Measurements from ENCODE around the gene NTN1. TPM values are rescaled to one million over a fixed set of nuclear protein-coding genes. Genes with fewer than 3 reads are reported as not detected.

The NTN1 gene
- total RNA-seq, 1 experiment from 2014 or later = 14.5 TPM

- no peak overlapping the region for H3K27ac ChIP-seq (ENCODE audit: low read length)
- no peaks in the 10 kb centered on the region for H3K9me3 ChIP-seq (ENCODE audit: control insufficient read depth, insufficient read depth, low read depth, low read length)
- ATAC-seq (no peak), DNase-seq (ENCODE audit: low read depth, low spot score) (no peak)
- H3K27me3 ChIP-seq (ENCODE audit: control insufficient read depth, insufficient read depth, low read length) = no peaks in the 10 kb centered on the region
- no peak overlapping the region for H3K4me3 ChIP-seq (ENCODE audit: low read depth in 2 of 2, low read length in 2 of 2)
- ChIA-PET CTCF (interaction anchor here (0.6 kb wide), 1 partner anchor 399 kb away, joined by 3 read pairs; no protein-coding TSS in a partner anchor), POLR2A (no interaction called here)
- TF ChIP-seq CTCF (IDR thresholded peaks at IDR 0.05) (no peak), REST (IDR thresholded peaks at IDR 0.05; ENCODE audit: insufficient read depth in 1 of 2, low read depth in 2 of 2, low read length in 1 of 2) (no peak), TCF7L2 (IDR thresholded peaks at IDR 0.05; ENCODE audit: low read depth, low read length) (no peak), SIN3A (IDR thresholded peaks at IDR 0.05; ENCODE audit: borderline replicate concordance, insufficient read depth, low read depth, low read length) (no peak), POLR2AphosphoS5 (IDR thresholded peaks at IDR 0.05; ENCODE audit: low read depth, low read length) (no peak)
- in situ Hi-C loops (cut with HindIII; ENCODE audit: low pct_unique_long_range_greater_than_20kb, low sequenced_read_pairs) (no loop called here), intact Hi-C loops (cut with micrococcal nuclease; ENCODE audit: unreplicated experiment) (no loop called here)
- no peaks in the 10 kb centered on the region for H3K4me1 ChIP-seq (ENCODE audit: control insufficient read depth, insufficient read depth, low read length)
- H3K36me3 ChIP-seq (ENCODE audit: control insufficient read depth, insufficient read depth, low read length) = no peaks in the 10 kb centered on the region
- no TSS peak for BruUV-seq (replicated peaks)
Observed at GRCh38 chr17:9181640-9182039, 160.3 kb downstream of the NTN1 start.

GRCh38 chr17:9183306-9183705 lies 162.0 kb downstream of the NTN1 start:
- Histone ChIP-seq H3K27me3 (ENCODE audit: control insufficient read depth, insufficient read depth, low read length) (no peaks in the 10 kb centered on the region), H3K36me3 (ENCODE audit: control insufficient read depth, insufficient read depth, low read length) (no peaks in the 10 kb centered on the region), H3K4me1 (ENCODE audit: control insufficient read depth, insufficient read depth, low read length) (no peaks in the 10 kb centered on the region), H3K9me3 (ENCODE audit: control insufficient read depth, insufficient read depth, low read depth, low read length) (no peaks in the 10 kb centered on the region), H3K27ac (ENCODE audit: low read length) (no peak overlapping the region), H3K4me3 (ENCODE audit: low read depth in 2 of 2, low read length in 2 of 2) (no peak overlapping the region)
- in situ Hi-C loops (cut with HindIII; ENCODE audit: low pct_unique_long_range_greater_than_20kb, low sequenced_read_pairs) = no loop called here
- no peak for TF ChIP-seq POLR2AphosphoS5 (IDR thresholded peaks at IDR 0.05; ENCODE audit: low read depth, low read length)
- DNase-seq (ENCODE audit: low read depth, low spot score) = no peak
- CTCF ChIA-PET = no interaction called here
- intact Hi-C loops (cut with micrococcal nuclease; ENCODE audit: unreplicated experiment) = no loop called here
- POLR2A ChIA-PET = no interaction called here
- no peak for ATAC-seq
- no TSS peak for BruUV-seq (replicated peaks)

- no peak overlapping the region for H3K27ac ChIP-seq (ENCODE audit: low read length)
- no peaks in the 10 kb centered on the region for H3K4me1 ChIP-seq (ENCODE audit: control insufficient read depth, insufficient read depth, low read length)
- H3K9me3 ChIP-seq (ENCODE audit: control insufficient read depth, insufficient read depth, low read depth, low read length) = no peaks in the 10 kb centered on the region
- no peak for ATAC-seq
- H3K27me3 ChIP-seq (ENCODE audit: control insufficient read depth, insufficient read depth, low read length) = no peaks in the 10 kb centered on the region
- no peaks in the 10 kb centered on the region for H3K36me3 ChIP-seq (ENCODE audit: control insufficient read depth, insufficient read depth, low read length)
- CTCF ChIA-PET = no interaction called here
- BruUV-seq (replicated peaks) = no TSS peak
- DNase-seq (ENCODE audit: low read depth, low spot score) = no peak
- H3K4me3 ChIP-seq (ENCODE audit: low read depth in 2 of 2, low read length in 2 of 2) = no peak overlapping the region
- POLR2A ChIA-PET = no interaction called here
- intact Hi-C loops (cut with micrococcal nuclease; ENCODE audit: unreplicated experiment) = no loop called here
- no peak for TF ChIP-seq REST (IDR thresholded peaks at IDR 0.05; ENCODE audit: insufficient read depth in 1 of 2, low read depth in 2 of 2, low read length in 1 of 2)
- no peak for TF ChIP-seq SIN3A (IDR thresholded peaks at IDR 0.05; ENCODE audit: borderline replicate concordance, insufficient read depth, low read depth, low read length)
- no peak for TF ChIP-seq CTCF (IDR thresholded peaks at IDR 0.05)
- TF ChIP-seq POLR2AphosphoS5 (IDR thresholded peaks at IDR 0.05; ENCODE audit: low read depth, low read length) = no peak
- TF ChIP-seq TCF7L2 (IDR thresholded peaks at IDR 0.05; ENCODE audit: low read depth, low read length) = no peak
- in situ Hi-C loops (cut with HindIII; ENCODE audit: low pct_unique_long_range_greater_than_20kb, low sequenced_read_pairs) = no loop called here
Observed at GRCh38 chr17:9185142-9185541, 163.8 kb downstream of the NTN1 start.
